OCI-LY7 (cell line): ENCODE measurements around the gene PRKCA. TPM values are rescaled to one million over a fixed set of nuclear protein-coding genes. Genes with fewer than 3 reads are reported as not detected.

Experiments
- BruUV-seq: library from RNA; stranded (reverse); fragments of 400-500 nt; replicated peaks from 2 replicates; lab custom pipeline; 2021; lab: Mats Ljungman, UMichigan
- CTCF ChIA-PET: fragments of 300-600 bp; sonication (Branson Sonifier 250); formaldehyde crosslinking; loops from one replicate; lab custom pipeline; 2022; ENCODE audit warnings: antibody characterized with exemption; ENCODE audit not compliant: unreplicated experiment; lab: Charles Lee
- POLR2A ChIA-PET: fragments of 300-600 bp; sonication (Branson Sonifier 250); formaldehyde crosslinking; loops from one replicate; lab custom pipeline; 2022; ENCODE audit warnings: antibody characterized with exemption; lab: Charles Lee
- DNase-seq: peaks from one replicate; pipeline ENCODE4 v3.0.0-alpha.2; 2015; ENCODE audit warnings: low spot score
- H2AFZ ChIP-seq: fragments of 200-600 bp; sonication (generic), shearing (Covaris generic); 2 replicates; pipeline ENCODE4 v1.6.1; 2014; ENCODE audit warnings: mild to moderate bottlenecking, antibody characterized with exemption, low read length, moderate library complexity
- H3K27ac ChIP-seq: fragments of 200-600 bp; sonication (generic); 2 replicates; pipeline ENCODE4 v1.5.1; 2014; ENCODE audit warnings: mixed run types, low read depth, mild to moderate bottlenecking, moderate library complexity, low read length, inconsistent platforms; ENCODE audit not compliant: poor library complexity, severe bottlenecking
- H3K36me3 ChIP-seq: fragments of 200-600 bp; sonication (generic); 2 replicates; pipeline ENCODE4 v1.6.1; 2014; ENCODE audit warnings: mild to moderate bottlenecking, antibody characterized with exemption, low read length, moderate library complexity, mixed read lengths; ENCODE audit not compliant: insufficient read depth
- H3K4me1 ChIP-seq: fragments of 200-600 bp; sonication (generic); 2 replicates; pipeline ENCODE4 v1.5.1; 2014; ENCODE audit warnings: mild to moderate bottlenecking, low read length; ENCODE audit not compliant: insufficient read depth, poor library complexity, severe bottlenecking
- H3K4me2 ChIP-seq: fragments of 200-600 bp; sonication (generic); 2 replicates; pipeline ENCODE4 v1.6.1; 2014; ENCODE audit warnings: mild to moderate bottlenecking, low read length
- H3K4me3 ChIP-seq: fragments of 200-600 bp; sonication (generic); 2 replicates; pipeline ENCODE4 v1.5.1; 2014; ENCODE audit warnings: mild to moderate bottlenecking, low read depth, low read length; ENCODE audit not compliant: poor library complexity, severe bottlenecking
- H3K79me2 ChIP-seq: fragments of 200-600 bp; sonication (generic); 2 replicates; pipeline ENCODE4 v1.6.1; 2016; ENCODE audit warnings: low read depth, mild to moderate bottlenecking, low read length, moderate library complexity, mixed read lengths; ENCODE audit not compliant: insufficient read depth
- H3K9me2 ChIP-seq: fragments of 200-600 bp; sonication (generic); 2 replicates; pipeline ENCODE4 v1.6.1; 2016; ENCODE audit warnings: mild to moderate bottlenecking, low read length, mixed read lengths; ENCODE audit not compliant: insufficient read depth
- H3K9me3 ChIP-seq: fragments of 200-600 bp; sonication (generic); 2 replicates; pipeline ENCODE4 v1.6.1; 2014; ENCODE audit warnings: mild to moderate bottlenecking, mixed run types, low read length, mixed read lengths
- H4K20me1 ChIP-seq: fragments of 200-600 bp; sonication (generic); 2 replicates; pipeline ENCODE4 v1.6.1; 2014; ENCODE audit warnings: mild to moderate bottlenecking, antibody characterized with exemption, low read length, moderate library complexity, mixed read lengths; ENCODE audit not compliant: insufficient read depth
- CTCF ChIP-seq: fragments of 200-600 bp; sonication (generic); conservative IDR thresholded peaks from 2 replicates; pipeline ENCODE4 v1.5.1; 2014; ENCODE audit warnings: mild to moderate bottlenecking, antibody characterized with exemption, low read length, moderate library complexity, mixed read lengths
- EZH2phosphoT487 ChIP-seq: fragments of 200-600 bp; sonication (generic); IDR thresholded peaks from 2 replicates; pipeline ENCODE4 v1.6.1; 2018; ENCODE audit warnings: low read depth, borderline replicate concordance, mild to moderate bottlenecking, mixed run types, antibody characterized with exemption, low read length, moderate library complexity, mixed read lengths
- intact Hi-C: fragments of 100-400 bp; cut with micrococcal nuclease; formaldehyde crosslinking; loops from one replicate; pipeline ENCODE4 v1.10.0; 2022; ENCODE audit not compliant: unreplicated experiment
- total RNA-seq, 2 experiments: library from RNA; depleted of rRNA in 1 of 2; stranded (reverse); fragments of >200 nt in 1 of 2; shearing (Covaris generic) in 1 of 2; gene quantifications; 2 replicates each; pipeline ENCODE4 v1.2.3, GENCODE V29; 2014 to 2022

PRKCA gene
- total RNA-seq, 2 experiments from 2014 or later: 6.6 to 32.1 TPM

- ChIA-PET CTCF (no interaction called here), POLR2A (interaction anchor here (0.7 to 1.4 kb wide), 4 partner anchors 11 to 71 kb away, joined by 3 to 4 read pairs (median 4); no protein-coding TSS in a partner anchor)
- Histone ChIP-seq H3K4me2 (no peak overlapping the region), H3K27ac (no peak overlapping the region), H3K4me3 (no peak overlapping the region), H3K79me2 (no peaks in the 10 kb centered on the region), H3K4me1 (no peaks in the 10 kb centered on the region), H3K36me3 (no peaks in the 10 kb centered on the region), H3K9me2 (no peaks in the 10 kb centered on the region), H3K9me3 (no peaks in the 10 kb centered on the region), H2AFZ (no peak overlapping the region), H4K20me1 (no peaks in the 10 kb centered on the region)
- no peak for DNase-seq
- TF ChIP-seq CTCF (no peak), EZH2phosphoT487 (no peak)
- no TSS peak for BruUV-seq
- intact Hi-C loops: no loop called here
Measured at GRCh38 chr17:66337866-66338485, 35.6 kb downstream of the PRKCA start.

GRCh38 chr17:66338937-66339336 is 36.5 kb downstream of the PRKCA start:
- TF ChIP-seq EZH2phosphoT487 (no peak), CTCF (no peak)
- Histone ChIP-seq H3K27ac (no peak overlapping the region), H3K4me3 (no peak overlapping the region), H3K9me2 (no peaks in the 10 kb centered on the region), H2AFZ (no peak overlapping the region), H3K4me1 (no peaks in the 10 kb centered on the region), H3K9me3 (no peaks in the 10 kb centered on the region), H4K20me1 (no peaks in the 10 kb centered on the region), H3K36me3 (no peaks in the 10 kb centered on the region), H3K4me2 (no peak overlapping the region), H3K79me2 (no peaks in the 10 kb centered on the region)
- BruUV-seq: no TSS peak
- DNase-seq: no peak
- intact Hi-C loops: no loop called here
- POLR2A ChIA-PET: no interaction called here
- CTCF ChIA-PET: no interaction called here

- H3K27ac ChIP-seq: no peak overlapping the region
- no peak for DNase-seq
- CTCF ChIA-PET: no interaction called here
- TF ChIP-seq EZH2phosphoT487: no peak
- no peak for TF ChIP-seq CTCF
- POLR2A ChIA-PET: interaction anchor here (0.6 to 0.7 kb wide), 2 partner anchors 24 to 341 kb away, joined by 3 read pairs; no protein-coding TSS in a partner anchor
- H3K36me3 ChIP-seq: no peaks in the 10 kb centered on the region
- no TSS peak for BruUV-seq
- no peaks in the 10 kb centered on the region for H4K20me1 ChIP-seq
- H3K9me2 ChIP-seq: no peaks in the 10 kb centered on the region
- H3K4me3 ChIP-seq: no peak overlapping the region
- H3K4me2 ChIP-seq: no peak overlapping the region
- no peaks in the 10 kb centered on the region for H3K79me2 ChIP-seq
- no peaks in the 10 kb centered on the region for H3K9me3 ChIP-seq
- H2AFZ ChIP-seq: no peak overlapping the region
- H3K4me1 ChIP-seq: no peaks in the 10 kb centered on the region
- intact Hi-C loops: no loop called here
Measured at GRCh38 chr17:66339561-66339960, 37.1 kb downstream of the PRKCA start.
